ENCODE results near the gene HIGD1B. TPM values are rescaled to one million over a fixed set of nuclear protein-coding genes. Genes with fewer than 3 reads are reported as not detected.

HIGD1B gene
- total and polyA plus RNA-seq, 4 donors = 0.28 to 0.43 TPM; not detected in 2

GRCh38 chr17:44887016-44887415 is 39.3 kb downstream of the HIGD1B start:
- peaks cover 7 to 46% (median 27%) of the 10 kb centered on the region in 4 donors for H3K36me3 ChIP-seq (ENCODE audit: control insufficient read depth in 4 of 4, insufficient read depth in 3 of 4, low read depth in 1 of 4, low read length in 3 of 4)
- peaks cover 0 to 6% (median 3%) of the 10 kb centered on the region in 4 donors for H3K4me1 ChIP-seq (ENCODE audit: control insufficient read depth in 4 of 4, insufficient read depth in 4 of 4, low read length in 3 of 4)
- DNase-seq (ENCODE audit: low spot score) = no peak
- H3K27ac ChIP-seq (ENCODE audit: low read depth in 1 of 2, low read length in 2 of 2) = no peak overlapping the region
- no peak overlapping the region for H3K4me3 ChIP-seq (ENCODE audit: low read depth in 1 of 3, low read length in 3 of 3)
- H3K27me3 ChIP-seq (ENCODE audit: control insufficient read depth in 4 of 4, insufficient read depth in 4 of 4, low read length in 3 of 4) = no peaks in the 10 kb centered on the region
- H3K9me3 ChIP-seq (ENCODE audit: control insufficient read depth in 4 of 4, low read length in 3 of 4) = no peaks in the 10 kb centered on the region
- TF ChIP-seq JUND (IDR thresholded peaks at IDR 0.05) (no peak), EGR1 (IDR thresholded peaks at IDR 0.05; ENCODE audit: low read depth in 2 of 2) (no peak), HNF4G (IDR thresholded peaks at IDR 0.05) (no peak), ZBTB33 (IDR thresholded peaks at IDR 0.05) (no peak), RAD21 (IDR thresholded peaks at IDR 0.05) (no peak), FOXA2 (IDR thresholded peaks at IDR 0.05) (no peak), NR2F2 (IDR thresholded peaks at IDR 0.05) (no peak)
- WGBS = 99% methylated on average over 1 of the region's 1 CpG
- H3K9ac ChIP-seq (ENCODE audit: low read depth in 1 of 2, low read length in 2 of 2) = no peak overlapping the region

GRCh38 chr17:44887971-44888954 is 40.6 kb downstream of the HIGD1B start:
- no peak overlapping the region for H3K27ac ChIP-seq (ENCODE audit: low read depth in 1 of 2, low read length in 2 of 2)
- peaks cover 4 to 40% (median 19%) of the 10 kb centered on the region in 4 donors for H3K36me3 ChIP-seq (ENCODE audit: control insufficient read depth in 4 of 4, insufficient read depth in 3 of 4, low read depth in 1 of 4, low read length in 3 of 4)
- H3K9me3 ChIP-seq (ENCODE audit: control insufficient read depth in 4 of 4, low read length in 3 of 4) = no peaks in the 10 kb centered on the region
- H3K27me3 ChIP-seq (ENCODE audit: control insufficient read depth in 4 of 4, insufficient read depth in 4 of 4, low read length in 3 of 4) = no peaks in the 10 kb centered on the region
- no peak overlapping the region for H3K9ac ChIP-seq (ENCODE audit: low read depth in 1 of 2, low read length in 2 of 2)
- DNase-seq (ENCODE audit: low spot score) = no peak
- H3K4me3 ChIP-seq (ENCODE audit: low read depth in 1 of 3, low read length in 3 of 3) = no peak overlapping the region
- TF ChIP-seq NR2F2 (IDR thresholded peaks at IDR 0.05) = no peak
- no peak for TF ChIP-seq FOXA1 (IDR thresholded peaks at IDR 0.05)
- no peak for TF ChIP-seq FOXA2 (IDR thresholded peaks at IDR 0.05)
- TF ChIP-seq REST (IDR thresholded peaks at IDR 0.05) = no peak
- TF ChIP-seq TAF1 (conservative IDR thresholded peaks at IDR 0.05) = no peak
- no peak for TF ChIP-seq JUND (IDR thresholded peaks at IDR 0.05)
- TF ChIP-seq RAD21 (IDR thresholded peaks at IDR 0.05) = no peak
- TF ChIP-seq HNF4G (IDR thresholded peaks at IDR 0.05) = no peak
- no peak for TF ChIP-seq EGR1 (IDR thresholded peaks at IDR 0.05; ENCODE audit: low read depth in 2 of 2)
- TF ChIP-seq ZBTB33 (IDR thresholded peaks at IDR 0.05) = no peak
- TF ChIP-seq YY1 (IDR thresholded peaks at IDR 0.05) = no peak
- no peak for TF ChIP-seq CTCF (IDR thresholded peaks at IDR 0.05; ENCODE audit: low read depth, low read length, missing input control)
- TF ChIP-seq GABPA (IDR thresholded peaks at IDR 0.05 in 1 of 2, conservative IDR thresholded peaks at IDR 0.05 in 1 of 2) = no peak
- H3K4me1 ChIP-seq (ENCODE audit: control insufficient read depth in 4 of 4, insufficient read depth in 4 of 4, low read length in 3 of 4) = peaks cover 0 to 6% (median 3%) of the 10 kb centered on the region in 4 donors
- WGBS = 80% methylated on average over 10 of the region's 10 CpGs
